GM12878 (cell line): ENCODE results near the gene NIPAL1. TPM values are rescaled to one million over a fixed set of nuclear protein-coding genes. Genes with fewer than 3 reads are reported as not detected.

ENCODE experiments used
- ATAC-seq: fragments of 200-7000 bp; cut with Tn5 transposase; 3 replicates; pipeline ENCODE4 v1.9.1; 2020; ENCODE audit warnings: mild to moderate bottlenecking, moderate library complexity
- BruUV-seq: library from RNA; stranded (reverse); fragments of 400-500 nt; replicated peaks from 2 replicates; lab custom pipeline; 2021; lab: Mats Ljungman, UMichigan
- CTCF ChIA-PET: fragments of 300-600 bp; sonication (Branson Sonifier 250); formaldehyde crosslinking; extraction: SDS; loops from one replicate; lab custom pipeline; 2021; ENCODE audit warnings: inconsistent platforms; lab: Yijun Ruan, JAX
- POLR2A ChIA-PET: fragments of 350-600 bp; formaldehyde crosslinking; extraction: SDS; loops from one replicate; lab custom pipeline; 2021; ENCODE audit warnings: inconsistent platforms; lab: Charles Lee
- RAD21 ChIA-PET: fragments of 300-600 bp; sonication (Branson Sonifier 250); formaldehyde crosslinking; loops from one replicate; lab custom pipeline; 2023; ENCODE audit warnings: antibody characterized with exemption; ENCODE audit not compliant: unreplicated experiment; lab: Charles Lee
- SMC1A ChIA-PET: fragments of 300-600 bp; sonication (Branson Sonifier 250); formaldehyde crosslinking; loops from one replicate; lab custom pipeline; 2023; ENCODE audit not compliant: unreplicated experiment, uncharacterized antibody; lab: Charles Lee
- DNase-seq: peaks from one replicate; pipeline ENCODE4 v3.0.0-alpha.2; 2011; ENCODE audit warnings: low read depth, low spot score
- FAIRE-seq: peaks from 3 replicates; lab custom pipeline; 2011; peaks lifted over from hg19 to GRCh38; lab: Jason Lieb, UNC
- H2AFZ ChIP-seq: 2 replicates; pipeline ENCODE4 v1.6.0; 2011; ENCODE audit warnings: low read depth, low read length, control low read depth; ENCODE audit not compliant: control insufficient read depth
- H3K27ac ChIP-seq: 2 replicates; pipeline ENCODE4 v1.5.1; 2011; ENCODE audit warnings: control low read depth; ENCODE audit not compliant: control insufficient read depth, insufficient read depth
- H3K27me3 ChIP-seq, 2 experiments: replicated peaks in 1 of 2; 2 replicates each; pipeline versions ENCODE4 v1.6.0 to v1.6.1; 2011; ENCODE audit warnings: low read length in 1 of 2; ENCODE audit not compliant: control insufficient read depth in 2 of 2, insufficient read depth in 2 of 2
- H3K36me3 ChIP-seq, 2 experiments: 2 replicates each; pipeline ENCODE4 v1.5.1; 2011; ENCODE audit warnings: low read length in 1 of 2; ENCODE audit not compliant: control insufficient read depth in 2 of 2, insufficient read depth in 2 of 2
- H3K4me1 ChIP-seq: 2 replicates; pipeline ENCODE4 v1.6.1; 2011; ENCODE audit warnings: mild to moderate bottlenecking, low read length, moderate library complexity, mixed read lengths; ENCODE audit not compliant: control insufficient read depth, insufficient read depth
- H3K4me2 ChIP-seq: 2 replicates; pipeline ENCODE4 v1.6.0; 2011; ENCODE audit warnings: control low read depth; ENCODE audit not compliant: control insufficient read depth, insufficient read depth
- H3K4me3 ChIP-seq: fragments of 200-600 bp; sonication (generic); 2 replicates; pipeline ENCODE4 v1.5.1; 2016
- H3K79me2 ChIP-seq: 2 replicates; pipeline ENCODE4 v1.6.0; 2011; ENCODE audit warnings: low read length; ENCODE audit not compliant: control insufficient read depth, insufficient read depth
- H3K9ac ChIP-seq: 2 replicates; pipeline ENCODE4 v1.8.0; 2011; ENCODE audit warnings: low read length, control low read depth, mixed read lengths; ENCODE audit not compliant: control insufficient read depth, insufficient read depth
- H3K9me3 ChIP-seq: replicated peaks from 3 replicates; pipeline ENCODE4 v1.5.1; 2011; ENCODE audit warnings: mild to moderate bottlenecking, low read length; ENCODE audit not compliant: control insufficient read depth, insufficient read depth
- H4K20me1 ChIP-seq: 2 replicates; pipeline ENCODE4 v1.6.0; 2011; ENCODE audit not compliant: control insufficient read depth, insufficient read depth
- ATF3 ChIP-seq: IDR thresholded peaks from 2 replicates; pipeline ENCODE4 v1.6.1; 2011; ENCODE audit warnings: low read depth, mild to moderate bottlenecking, low read length, moderate library complexity, borderline replicate concordance; ENCODE audit errors: extremely low read depth
- ATF7 ChIP-seq: fragments of 450-650 bp; IDR thresholded peaks from 2 replicates; pipeline ENCODE4 v1.6.1; 2016; ENCODE audit warnings: low read depth, mild to moderate bottlenecking
- BACH1 ChIP-seq: fragments of 450-650 bp; IDR thresholded peaks from 2 replicates; pipeline ENCODE4 v1.6.1; 2017; ENCODE audit warnings: mild to moderate bottlenecking, borderline replicate concordance
- BCL3 ChIP-seq: IDR thresholded peaks from 2 replicates; pipeline ENCODE4 v1.6.1; 2011; ENCODE audit warnings: borderline replicate concordance, low read depth, mild to moderate bottlenecking, moderate library complexity, low read length; ENCODE audit not compliant: insufficient read depth, poor library complexity, severe bottlenecking
- CHD2 ChIP-seq: IDR thresholded peaks from 2 replicates; pipeline ENCODE4 v1.6.1; 2011; ENCODE audit warnings: low read depth, low read length, improper control_type of control experiment, borderline replicate concordance
- EED ChIP-seq: sonication (generic); IDR thresholded peaks from 2 replicates; pipeline ENCODE4 v1.6.1; 2016; ENCODE audit warnings: antibody characterized with exemption, low read depth
- EZH2 ChIP-seq: IDR thresholded peaks from 2 replicates; pipeline ENCODE4 v1.6.1; 2012; ENCODE audit warnings: low read depth, mild to moderate bottlenecking, control low read depth, inconsistent platforms, low read length, borderline replicate concordance; ENCODE audit not compliant: control insufficient read depth
- FOXM1 ChIP-seq: IDR thresholded peaks from 2 replicates; pipeline ENCODE4 v1.6.1; 2012; ENCODE audit warnings: low read depth, mild to moderate bottlenecking, inconsistent platforms, low read length, moderate library complexity
- MYC ChIP-seq: IDR thresholded peaks from 2 replicates; pipeline ENCODE4 v1.6.1; 2011; ENCODE audit warnings: mild to moderate bottlenecking, low read length, moderate library complexity, inconsistent platforms; ENCODE audit not compliant: insufficient read depth, insufficient replicate concordance, insufficient read length, severe bottlenecking
- NR2F1 ChIP-seq: fragments of 450-650 bp; conservative IDR thresholded peaks from 2 replicates; pipeline ENCODE4 v1.6.1; 2017; ENCODE audit warnings: mild to moderate bottlenecking
- PAX8 ChIP-seq: fragments of 450-650 bp; IDR thresholded peaks from 2 replicates; pipeline ENCODE4 v1.6.1; 2017; ENCODE audit warnings: mild to moderate bottlenecking, moderate library complexity
- POLR2AphosphoS5 ChIP-seq: IDR thresholded peaks from 2 replicates; pipeline ENCODE4 v1.6.1; 2011; ENCODE audit warnings: mild to moderate bottlenecking, low read length, inconsistent platforms
- PRDM15 ChIP-seq: fragments of 450-650 bp; formaldehyde crosslinking; IDR thresholded peaks from 2 replicates; pipeline ENCODE4 v1.4.0; 2020; ENCODE audit warnings: mild to moderate bottlenecking, moderate library complexity
- SKIL ChIP-seq: fragments of 450-650 bp; IDR thresholded peaks from 2 replicates; pipeline ENCODE4 v1.6.1; 2017; ENCODE audit warnings: mild to moderate bottlenecking, low read depth, inconsistent platforms; ENCODE audit not compliant: poor library complexity, severe bottlenecking
- SMARCA5 ChIP-seq: fragments of 450-650 bp; IDR thresholded peaks from 2 replicates; pipeline ENCODE4 v1.6.1; 2017; ENCODE audit warnings: mild to moderate bottlenecking
- SMC3 ChIP-seq: IDR thresholded peaks from 2 replicates; pipeline ENCODE4 v1.6.1; 2011; ENCODE audit warnings: low read length, improper control_type of control experiment, borderline replicate concordance
- STAT3 ChIP-seq: IDR thresholded peaks from 2 replicates; pipeline ENCODE4 v1.6.1; 2011; ENCODE audit warnings: low read depth, low read length, improper control_type of control experiment
- TARDBP ChIP-seq: IDR thresholded peaks from 2 replicates; pipeline ENCODE4 v1.6.1; 2016; ENCODE audit warnings: borderline replicate concordance
- TCF12 ChIP-seq: IDR thresholded peaks from 2 replicates; pipeline ENCODE4 v1.6.1; 2011; ENCODE audit warnings: low read depth, mild to moderate bottlenecking, low read length
- WGBS: methylation state at CpG from one replicate; pipeline ENCODE4 v1.1.6; 2016; ENCODE audit warnings: low lambda C conversion rate; ENCODE audit not compliant: insufficient replicate concordance, insufficient coverage; ENCODE audit errors: missing lambda C conversion rate; 5-methylcytosine and 5-hydroxymethylcytosine counted together
- in situ Hi-C: fragments of 300-500 bp; cut with MboI; formaldehyde crosslinking; loops from 9 replicates; pipeline ENCODE4 v1.14.3; 2018; ENCODE audit warnings: mixed read lengths
- intact Hi-C: fragments of 100-400 bp; cut with micrococcal nuclease; formaldehyde crosslinking; loops from one replicate; pipeline ENCODE4 v1.14.2; 2022; ENCODE audit not compliant: unreplicated experiment
- polyA plus RNA-seq, 11 experiments: library from polyadenylated mRNA; depleted of rRNA in 4 of 11; unstranded in 6 of 11; stranded (reverse) in 5 of 11; fragments of >200 nt; fragmentation: Nextera tagmentation in 4 of 11; fragmentation: Illumina TruSeq in 1 of 11; extraction: Ambion mirVana in 4 of 11; extraction: Trizol in 1 of 11; gene quantifications; 1 replicate in 1 of 11; 2 replicates in 10 of 11; pipeline versions ENCODE4 v1.2.1 to v1.2.3, GENCODE V29; 2011 to 2016; ENCODE audit warnings: inconsistent platforms in 2 of 11, missing spikeins in 2 of 11, low read depth in 1 of 11
- total RNA-seq, 4 experiments: library from RNA; depleted of rRNA in 3 of 4; stranded (reverse); fragments of >200 nt in 3 of 4; fragmentation: Illumina TruSeq in 1 of 4; extraction: Trizol in 1 of 4; gene quantifications; 2 replicates each; pipeline versions ENCODE4 v1.2.1 to v1.2.3, GENCODE V29; 2013 to 2021

Gene NIPAL1
- total and polyA plus RNA-seq, 10 of the 15 experiments (the other 5 are each of a cell fraction or from before 2014, with no cell fraction given): 0.46 to 9.7 (median 5.9) TPM

- Histone ChIP-seq H3K4me2 (no peak overlapping the region), H3K27me3 (no peaks in the 10 kb centered on the region), H4K20me1 (no peaks in the 10 kb centered on the region), H2AFZ (no peak overlapping the region), H3K9me3 (no peaks in the 10 kb centered on the region; the same call in 2 of the 3 replicates), H3K36me3 (no peaks in the 10 kb centered on the region), H3K4me1 (no peaks in the 10 kb centered on the region), H3K79me2 (no peaks in the 10 kb centered on the region), H3K4me3 (no peak overlapping the region), H3K9ac (no peak overlapping the region), H3K27ac (no peak overlapping the region)
- ChIA-PET SMC1A (no interaction called here), RAD21 (no interaction called here), POLR2A (interaction anchor here (0.6 kb wide), 1 partner anchor 225 kb away, joined by 3 read pairs; no protein-coding TSS in a partner anchor), CTCF (no interaction called here)
- no TSS peak for BruUV-seq
- in situ Hi-C loops: no loop called here
- DNase-seq: no peak
- WGBS: 46% methylated on average over 5 of the region's 5 CpGs
- no peak for FAIRE-seq
- intact Hi-C loops: no loop called here
- no peak for ATAC-seq
- TF ChIP-seq BCL3: no peak
- no peak for TF ChIP-seq SMARCA5
- TF ChIP-seq EZH2: no peak
- no peak for TF ChIP-seq MYC
- TF ChIP-seq FOXM1: no peak
- TF ChIP-seq PRDM15 (CRISPR knock-in tag): no peak
- TF ChIP-seq STAT3: no peak
- no peak for TF ChIP-seq POLR2AphosphoS5
- TF ChIP-seq NR2F1: no peak
- TF ChIP-seq PAX8: no peak
- no peak for TF ChIP-seq SKIL
- TF ChIP-seq BACH1: no peak
- TF ChIP-seq ATF3: no peak
- TF ChIP-seq ATF7: no peak
- no peak for TF ChIP-seq TCF12
- no peak for TF ChIP-seq EED
- no peak for TF ChIP-seq CHD2
- no peak for TF ChIP-seq TARDBP
- TF ChIP-seq SMC3: no peak
Observed at GRCh38 chr4:47990145-47990544, 26.4 kb upstream of the NIPAL1 start.
